Gastroesophageal sphincter (tissue), 3 donors: ENCODE measurements around the gene SDE2.

ENCODE experiments used
- POLR2AphosphoS5 ChIP-seq: sonication (generic); formaldehyde crosslinking; IDR thresholded peaks from one replicate; pipeline ENCODE4 v1.6.1; 2017; ENCODE audit warnings: antibody characterized with exemption
- TF ChIP-seq, protein P1 (sequence below), 4 experiments: fragments of 200-600 bp in 2 of 4; fragments of 450-650 bp in 2 of 4; sonication (generic) in 1 of 4; IDR thresholded peaks; one replicate each; pipeline ENCODE4 v1.5.1; 2017 to 2019; ENCODE audit warnings: antibody characterized with exemption in 4 of 4, mild to moderate bottlenecking in 2 of 4, moderate library complexity in 2 of 4

DNA sequence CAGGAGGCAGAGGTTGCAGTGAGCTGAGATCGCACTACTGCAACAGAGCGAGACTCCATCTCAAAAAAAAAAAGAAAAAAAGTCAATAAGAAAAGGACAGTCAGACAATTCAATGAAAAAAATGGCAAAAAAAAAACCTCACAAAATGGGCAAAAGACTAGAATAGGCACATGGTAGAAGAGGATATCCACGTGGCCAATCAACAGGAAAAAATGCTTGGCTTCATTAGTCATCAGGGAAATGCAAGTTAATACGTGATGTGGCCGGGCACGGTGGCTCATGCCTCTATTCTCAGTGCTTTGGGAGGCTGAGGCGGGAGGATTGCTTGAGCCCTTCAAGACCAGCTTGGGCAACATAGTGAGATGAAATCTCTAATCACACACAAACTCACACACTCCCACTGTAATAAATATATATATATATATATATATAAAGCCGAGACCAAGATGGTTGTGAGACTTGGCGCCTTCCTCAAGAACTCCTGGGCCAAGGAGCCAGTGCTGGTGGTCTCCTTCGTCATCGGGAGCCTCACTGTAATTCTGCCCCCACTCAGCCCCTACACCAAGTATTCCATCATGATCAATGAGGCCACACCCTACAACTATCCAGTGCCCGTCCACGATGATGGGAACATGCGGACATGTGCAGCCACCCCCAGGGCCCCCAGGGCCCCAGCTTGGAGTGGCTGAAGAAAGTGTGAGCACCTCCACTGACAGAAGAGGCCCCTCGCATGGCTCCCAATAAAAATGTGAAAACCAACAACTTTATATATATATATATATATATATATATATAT, 35.2 kb downstream of the SDE2 start:
- TF ChIP-seq, protein P1, sequence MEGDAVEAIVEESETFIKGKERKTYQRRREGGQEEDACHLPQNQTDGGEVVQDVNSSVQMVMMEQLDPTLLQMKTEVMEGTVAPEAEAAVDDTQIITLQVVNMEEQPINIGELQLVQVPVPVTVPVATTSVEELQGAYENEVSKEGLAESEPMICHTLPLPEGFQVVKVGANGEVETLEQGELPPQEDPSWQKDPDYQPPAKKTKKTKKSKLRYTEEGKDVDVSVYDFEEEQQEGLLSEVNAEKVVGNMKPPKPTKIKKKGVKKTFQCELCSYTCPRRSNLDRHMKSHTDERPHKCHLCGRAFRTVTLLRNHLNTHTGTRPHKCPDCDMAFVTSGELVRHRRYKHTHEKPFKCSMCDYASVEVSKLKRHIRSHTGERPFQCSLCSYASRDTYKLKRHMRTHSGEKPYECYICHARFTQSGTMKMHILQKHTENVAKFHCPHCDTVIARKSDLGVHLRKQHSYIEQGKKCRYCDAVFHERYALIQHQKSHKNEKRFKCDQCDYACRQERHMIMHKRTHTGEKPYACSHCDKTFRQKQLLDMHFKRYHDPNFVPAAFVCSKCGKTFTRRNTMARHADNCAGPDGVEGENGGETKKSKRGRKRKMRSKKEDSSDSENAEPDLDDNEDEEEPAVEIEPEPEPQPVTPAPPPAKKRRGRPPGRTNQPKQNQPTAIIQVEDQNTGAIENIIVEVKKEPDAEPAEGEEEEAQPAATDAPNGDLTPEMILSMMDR (IDR thresholded peaks at IDR 0.05) = no peak
- TF ChIP-seq POLR2AphosphoS5 = no peak
